ENCODE measurements around the gene HOXA5. TPM values are rescaled to one million over a fixed set of nuclear protein-coding genes. Genes with fewer than 3 reads are reported as not detected.

HOXA5 gene
- total and polyA plus RNA-seq, 10 of the 15 experiments (the other 5 are each of a cell fraction or from before 2014, with no cell fraction given) = 0.05 to 0.13 TPM; not detected in 8

DNA sequence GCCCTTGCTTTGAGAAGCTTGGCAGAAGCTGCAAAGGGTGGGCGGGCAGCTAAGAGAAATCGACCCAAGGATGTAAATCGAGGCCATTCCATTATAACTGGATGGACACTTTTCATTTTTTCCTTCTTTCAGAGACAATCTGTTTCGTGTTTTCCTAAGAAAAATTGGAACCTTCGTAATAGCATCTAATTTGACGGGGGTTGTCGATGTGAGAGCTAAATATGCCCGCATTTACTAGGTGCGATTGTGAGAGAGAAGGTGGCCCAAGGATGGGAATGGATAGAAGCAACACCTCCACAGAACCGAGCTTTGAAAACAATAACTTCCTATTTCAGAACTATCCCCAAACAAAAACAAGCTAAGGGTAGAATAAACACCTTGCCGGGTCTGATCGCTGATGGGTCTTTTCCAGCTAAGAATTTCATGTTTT lies 12.1 kb downstream of the HOXA5 start (continued):
- TF ChIP-seq CUX1 (IDR thresholded peaks at IDR 0.05; ENCODE audit: insufficient replicate concordance, low read depth, low read length) (no peak), BMI1 (IDR thresholded peaks at IDR 0.05; ENCODE audit: borderline replicate concordance) (no peak), HDAC6 (IDR thresholded peaks at IDR 0.05; ENCODE audit: unreplicated experiment) (no peak), ATF3 (IDR thresholded peaks at IDR 0.05; ENCODE audit: borderline replicate concordance, extremely low read depth, low read depth, low read length) (no peak)
